H1 (cell line): ENCODE measurements around the gene KBTBD13. TPM values are rescaled to one million over a fixed set of nuclear protein-coding genes. Genes with fewer than 3 reads are reported as not detected.
A peak's percentile ranks its signal among the peaks of the same experiment; 100 is the strongest.

Experiments used
- CTCF ChIA-PET: fragments of 300-600 bp; sonication (Branson Sonifier 250); formaldehyde crosslinking; loops from one replicate; lab custom pipeline; 2021; ENCODE audit not compliant: partially characterized antibody; lab: Charles Lee
- POLR2A ChIA-PET: fragments of 300-600 bp; sonication (Branson Sonifier 250); formaldehyde crosslinking; loops from one replicate; lab custom pipeline; 2021; ENCODE audit warnings: inconsistent platforms; ENCODE audit not compliant: partially characterized antibody; lab: Charles Lee
- DNase-seq, 2 experiments: peaks; one replicate each; pipeline versions ENCODE4 v3.0.0 to v3.0.0-alpha.2; 2010 to 2022; ENCODE audit warnings: low spot score in 2 of 2, low read depth in 1 of 2, mixed read lengths in 1 of 2
- FAIRE-seq: peaks from 2 replicates; lab custom pipeline; 2011; peaks lifted over from hg19 to GRCh38; lab: Jason Lieb, UNC
- H2AFZ ChIP-seq: 2 replicates; pipeline ENCODE4 v1.8.1; 2012; ENCODE audit warnings: low read length, inconsistent platforms
- H2AK5ac ChIP-seq: 2 replicates; pipeline ENCODE4 v1.6.1; 2013; ENCODE audit warnings: low read depth, low read length
- H2BK120ac ChIP-seq: replicated peaks from 2 replicates; pipeline ENCODE3; 2013; ENCODE audit warnings: low read depth, low read length, inconsistent platforms
- H2BK12ac ChIP-seq: 2 replicates; pipeline ENCODE4 v1.6.1; 2013; ENCODE audit warnings: low read depth, low read length
- H2BK15ac ChIP-seq: 2 replicates; pipeline ENCODE4 v1.6.1; 2013; ENCODE audit warnings: low read length
- H2BK20ac ChIP-seq: 2 replicates; pipeline ENCODE4 v1.6.1; 2013; ENCODE audit warnings: low read length
- H2BK5ac ChIP-seq: 2 replicates; pipeline ENCODE4 v1.6.1; 2013; ENCODE audit warnings: low read depth, low read length
- H3K14ac ChIP-seq: 2 replicates; pipeline ENCODE4 v1.6.1; 2013; ENCODE audit warnings: inconsistent platforms; ENCODE audit not compliant: insufficient read length
- H3K18ac ChIP-seq: 2 replicates; pipeline ENCODE4 v1.6.1; 2013; ENCODE audit warnings: low read length; ENCODE audit errors: extremely low read depth
- H3K23ac ChIP-seq: 2 replicates; pipeline ENCODE4 v1.6.1; 2013; ENCODE audit warnings: inconsistent platforms; ENCODE audit not compliant: insufficient read length
- H3K23me2 ChIP-seq: 2 replicates; pipeline ENCODE4 v1.6.1; 2013; ENCODE audit warnings: low read depth, low read length
- H3K27ac ChIP-seq: 2 replicates; pipeline ENCODE4 v1.6.1; 2011; ENCODE audit warnings: low read depth, low read length, inconsistent platforms
- H3K27me3 ChIP-seq, 4 experiments: replicated peaks in 1 of 4; 1 replicate in 1 of 4; 2 replicates in 3 of 4; pipeline versions ENCODE4 v1.6.1 to v1.8.1; 2011 to 2013; ENCODE audit warnings: low read length in 3 of 4, mild to moderate bottlenecking in 3 of 4, inconsistent platforms in 2 of 4, mixed read lengths in 2 of 4, moderate library complexity in 1 of 4; ENCODE audit not compliant: control insufficient read depth in 3 of 4, insufficient read depth in 3 of 4; ENCODE audit errors: extremely low read depth in 1 of 4
- H3K36me3 ChIP-seq, 4 experiments: 2 replicates each; pipeline versions ENCODE4 v1.6.1 to v1.8.1; 2011 to 2013; ENCODE audit warnings: mild to moderate bottlenecking in 4 of 4, low read length in 3 of 4, moderate library complexity in 2 of 4, control low read depth in 1 of 4, inconsistent platforms in 1 of 4; ENCODE audit not compliant: insufficient read depth in 4 of 4, control insufficient read depth in 2 of 4
- H3K4ac ChIP-seq: replicated peaks from 2 replicates; pipeline ENCODE3; 2013; ENCODE audit warnings: low read length, low read depth, mixed read lengths, inconsistent platforms; ENCODE audit not compliant: insufficient read length
- H3K4me1 ChIP-seq, 4 experiments: replicated peaks in 1 of 4; 1 replicate in 1 of 4; 2 replicates in 3 of 4; pipeline versions ENCODE4 v1.6.1 to v1.8.1; 2011 to 2013; ENCODE audit warnings: low read length in 3 of 4, inconsistent platforms in 2 of 4, mixed read lengths in 1 of 4; ENCODE audit not compliant: insufficient read depth in 4 of 4, control insufficient read depth in 3 of 4
- H3K4me2 ChIP-seq, 2 experiments: 2 replicates each; pipeline versions ENCODE4 v1.6.1 to v1.8.1; 2011 to 2013; ENCODE audit warnings: low read depth in 2 of 2, low read length in 2 of 2, control low read depth in 1 of 2, inconsistent platforms in 1 of 2, mild to moderate bottlenecking in 1 of 2; ENCODE audit not compliant: insufficient read depth in 1 of 2
- H3K4me3 ChIP-seq, 4 experiments: fragments of 200-600, 300-600 bp in 1 of 4; sonication (generic), shearing (Covaris generic), sonication (Bioruptor Twin) in 1 of 4; 2 replicates each; pipeline versions ENCODE4 v1.5.1 to v1.8.1; 2011 to 2016; ENCODE audit warnings: low read length in 4 of 4, low read depth in 3 of 4, control low read depth in 2 of 4, inconsistent platforms in 2 of 4, mild to moderate bottlenecking in 2 of 4, mixed read lengths in 1 of 4, moderate library complexity in 1 of 4; ENCODE audit not compliant: insufficient read depth in 2 of 4; ENCODE audit errors: extremely low read depth in 1 of 4
- H3K56ac ChIP-seq: replicated peaks from 2 replicates; pipeline ENCODE3; 2013; ENCODE audit warnings: low read depth, mild to moderate bottlenecking, mixed read lengths, low read length, inconsistent platforms; ENCODE audit not compliant: insufficient read length
- H3K79me1 ChIP-seq: 2 replicates; pipeline ENCODE4 v1.6.1; 2013; ENCODE audit warnings: low read depth, low read length, control low read depth
- H3K79me2 ChIP-seq, 2 experiments: 2 replicates each; pipeline versions ENCODE4 v1.6.1 to v1.8.1; 2012 to 2013; ENCODE audit warnings: low read length in 2 of 2, mild to moderate bottlenecking in 2 of 2, inconsistent platforms in 1 of 2; ENCODE audit not compliant: insufficient read depth in 2 of 2, control insufficient read depth in 1 of 2
- H3K9ac ChIP-seq, 4 experiments: replicated peaks in 1 of 4; 1 replicate in 1 of 4; 2 replicates in 3 of 4; pipeline versions ENCODE4 v1.6.1 to v1.8.1; 2011 to 2013; ENCODE audit warnings: low read depth in 3 of 4, low read length in 3 of 4, control low read depth in 2 of 4, mild to moderate bottlenecking in 2 of 4, moderate library complexity in 2 of 4, inconsistent platforms in 1 of 4; ENCODE audit errors: extremely low read depth in 1 of 4
- H3K9me3 ChIP-seq, 2 experiments: 2 replicates each; pipeline versions ENCODE4 v1.6.1 to v1.8.1; 2012 to 2013; ENCODE audit warnings: mild to moderate bottlenecking in 2 of 2, moderate library complexity in 2 of 2, control low read depth in 1 of 2, inconsistent platforms in 1 of 2, low read depth in 1 of 2, low read length in 1 of 2, mixed read lengths in 1 of 2; ENCODE audit not compliant: insufficient read depth in 2 of 2
- H4K20me1 ChIP-seq, 2 experiments: replicated peaks in 1 of 2; 2 replicates each; pipeline versions ENCODE3 to v1.8.1; 2011 to 2013; ENCODE audit warnings: inconsistent platforms in 2 of 2, low read length in 2 of 2, mild to moderate bottlenecking in 1 of 2; ENCODE audit not compliant: insufficient read depth in 2 of 2, control insufficient read depth in 1 of 2
- H4K5ac ChIP-seq: 2 replicates; pipeline ENCODE4 v1.6.1; 2013; ENCODE audit warnings: low read length, low read depth, mixed read lengths, inconsistent platforms; ENCODE audit not compliant: insufficient read length
- H4K8ac ChIP-seq: 2 replicates; pipeline ENCODE4 v1.8.0; 2013; ENCODE audit warnings: mild to moderate bottlenecking, moderate library complexity, low read length, inconsistent platforms; ENCODE audit not compliant: insufficient read depth; ENCODE audit errors: extremely low read depth
- H4K91ac ChIP-seq: replicated peaks from 2 replicates; pipeline ENCODE3; 2013; ENCODE audit warnings: low read length, mixed read lengths, inconsistent platforms; ENCODE audit not compliant: insufficient read length
- CHD2 ChIP-seq: IDR thresholded peaks from 2 replicates; pipeline ENCODE4 v1.6.1; 2012; ENCODE audit warnings: low read length, improper control_type of control experiment
- HDAC6 ChIP-seq: IDR thresholded peaks from one replicate; pipeline ENCODE4 v1.7.1; 2012; ENCODE audit warnings: low read depth, mild to moderate bottlenecking, inconsistent platforms, low read length, moderate library complexity
- JUN ChIP-seq: IDR thresholded peaks from 2 replicates; pipeline ENCODE4 v1.6.1; 2011; ENCODE audit warnings: low read depth, mild to moderate bottlenecking, improper control_type of control experiment, low read length
- POLR2A ChIP-seq, 2 experiments: IDR thresholded peaks; 1 replicate in 1 of 2; 2 replicates in 1 of 2; pipeline ENCODE4 v1.6.1; 2011; ENCODE audit warnings: low read depth in 2 of 2, low read length in 2 of 2, mild to moderate bottlenecking in 2 of 2; ENCODE audit errors: control extremely low read depth in 1 of 2
- POLR2AphosphoS5 ChIP-seq: IDR thresholded peaks from 2 replicates; pipeline ENCODE4 v1.6.1; 2011; ENCODE audit warnings: low read depth, low read length
- POU5F1 ChIP-seq: IDR thresholded peaks from 2 replicates; pipeline ENCODE4 v1.6.1; 2011; ENCODE audit warnings: low read depth, mild to moderate bottlenecking, low read length, moderate library complexity
- RAD21 ChIP-seq, 2 experiments: IDR thresholded peaks in 1 of 2; conservative IDR thresholded peaks in 1 of 2; 2 replicates each; pipeline ENCODE4 v1.6.1; 2011; ENCODE audit warnings: low read depth in 2 of 2, low read length in 2 of 2, improper control_type of control experiment in 1 of 2, inconsistent platforms in 1 of 2, mild to moderate bottlenecking in 1 of 2, moderate library complexity in 1 of 2
- SAP30 ChIP-seq: fragments of 300-600 bp; sonication (generic); IDR thresholded peaks from 2 replicates; pipeline ENCODE4 v1.7.1; 2012; ENCODE audit warnings: low read length, moderate library complexity, mild to moderate bottlenecking, inconsistent platforms; ENCODE audit not compliant: insufficient read depth, insufficient replicate concordance
- SUZ12 ChIP-seq: fragments of 200-600 bp; sonication (generic); IDR thresholded peaks from 2 replicates; pipeline ENCODE4 v1.6.1; 2012; ENCODE audit warnings: mild to moderate bottlenecking, inconsistent platforms, low read length, moderate library complexity, mixed read lengths
- TAF7 ChIP-seq: optimal IDR thresholded peaks from 2 replicates; pipeline ENCODE3; 2011; ENCODE audit warnings: low read depth, mild to moderate bottlenecking, inconsistent platforms, low read length, moderate library complexity, borderline replicate concordance
- TEAD4 ChIP-seq: IDR thresholded peaks from 2 replicates; pipeline ENCODE4 v1.6.1; 2012; ENCODE audit warnings: low read depth, low read length, inconsistent platforms, mixed read lengths
- WGBS, 2 experiments: shearing (Covaris generic) in 1 of 2; methylation state at CpG; one replicate each; pipeline versions ENCODE4 v1.1.6 to v1.1.7; 2013 to 2015; ENCODE audit warnings: low lambda C conversion rate in 2 of 2, mixed read lengths in 2 of 2, inconsistent platforms in 1 of 2, low coverage in 1 of 2, missing lambda C conversion rate in 1 of 2; ENCODE audit not compliant: insufficient replicate concordance in 2 of 2, insufficient coverage in 1 of 2, insufficient read length in 1 of 2; ENCODE audit errors: extremely low coverage in 1 of 2, missing lambda C conversion rate in 1 of 2; 5-methylcytosine and 5-hydroxymethylcytosine counted together
- polyA plus RNA-seq, 7 experiments: library from polyadenylated mRNA; depleted of rRNA in 3 of 7; stranded (reverse) in 5 of 7; unstranded in 2 of 7; fragments of >200 nt in 5 of 7; fragments of 200-250 nt in 2 of 7; gene quantifications; 1 replicate in 5 of 7; 2 replicates in 1 of 7; 4 replicates in 1 of 7; pipeline versions ENCODE4 v1.2.1 to v1.2.3, GENCODE V29; 2011 to 2013; ENCODE audit warnings: missing spikeins in 2 of 7, mixed read lengths in 2 of 7
- total RNA-seq: library from RNA; stranded (reverse); fragmentation: NEBNext Ultra II Directional; extraction: Animal tissue kit (Norgen Biotek cat#: 25700); gene quantifications from 2 replicates; pipeline ENCODE4 v1.2.1, GENCODE V29; 2021
- TF ChIP-seq, protein P1 (sequence below): IDR thresholded peaks from 2 replicates; pipeline ENCODE4 v1.6.1; 2012; ENCODE audit warnings: inconsistent platforms

Gene KBTBD13
- total and polyA plus RNA-seq, 2 of the 8 experiments (the other 6 are each of a cell fraction or from before 2014, with no cell fraction given): not detected

DNA sequence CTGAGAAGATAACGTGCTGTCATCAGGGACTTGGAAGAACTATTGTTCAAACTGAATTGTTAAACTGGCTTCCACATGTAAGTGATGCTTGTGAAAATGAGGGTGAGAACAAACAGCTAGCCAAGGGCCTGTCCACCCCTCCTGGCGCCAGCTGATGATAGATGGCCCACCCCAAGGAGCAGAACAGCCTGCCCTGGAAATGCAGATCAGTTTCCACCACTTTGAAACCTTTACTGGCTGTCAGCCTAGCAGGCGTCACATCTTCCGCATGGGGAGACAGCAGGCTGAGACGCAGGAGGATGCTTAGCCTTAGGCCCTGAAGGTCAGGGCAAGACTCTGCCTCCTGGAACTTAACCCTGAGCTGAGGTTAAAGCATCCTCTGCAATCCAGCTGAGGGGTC is 37.7 kb upstream of the KBTBD13 start:
- H2BK20ac ChIP-seq: no peak overlapping the region
- no peak overlapping the region for H3K27ac ChIP-seq
- no peaks in the 10 kb centered on the region for H3K4me1 ChIP-seq
- no peak overlapping the region for H3K4ac ChIP-seq
- no peak overlapping the region for H2AFZ ChIP-seq
- H2BK120ac ChIP-seq: no peak overlapping the region
- no peaks in the 10 kb centered on the region for H3K79me2 ChIP-seq
- H3K23ac ChIP-seq: peak overlapping the region; percentile 52
- POLR2A ChIA-PET: interaction anchor here (1.5 kb wide), 1 partner anchor 9 kb away, joined by 3 read pairs; no protein-coding TSS in a partner anchor
- TF ChIP-seq JUN: no peak
- no peak for TF ChIP-seq POU5F1
- TF ChIP-seq RAD21 (IDR thresholded peaks at IDR 0.05 in 1 of 2, conservative IDR thresholded peaks at IDR 0.05 in 1 of 2; ENCODE audit: low read depth in 2 of 2, low read length in 2 of 2): no peak
- TF ChIP-seq, protein P1, sequence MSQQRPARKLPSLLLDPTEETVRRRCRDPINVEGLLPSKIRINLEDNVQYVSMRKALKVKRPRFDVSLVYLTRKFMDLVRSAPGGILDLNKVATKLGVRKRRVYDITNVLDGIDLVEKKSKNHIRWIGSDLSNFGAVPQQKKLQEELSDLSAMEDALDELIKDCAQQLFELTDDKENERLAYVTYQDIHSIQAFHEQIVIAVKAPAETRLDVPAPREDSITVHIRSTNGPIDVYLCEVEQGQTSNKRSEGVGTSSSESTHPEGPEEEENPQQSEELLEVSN: no peak
- TF ChIP-seq POLR2AphosphoS5: no peak
- TF ChIP-seq TEAD4: no peak
- no peak for TF ChIP-seq SAP30
- no peak for TF ChIP-seq SUZ12
- no peak for TF ChIP-seq POLR2A (IDR thresholded peaks at IDR 0.05; ENCODE audit: control extremely low read depth in 1 of 2, low read depth in 2 of 2, low read length in 2 of 2)
- no peak for TF ChIP-seq HDAC6
- no peak for TF ChIP-seq TAF7
- TF ChIP-seq CHD2: no peak
- no peaks in the 10 kb centered on the region for H3K9me3 ChIP-seq
- CTCF ChIA-PET: interaction anchor here (0.9 to 33.2 kb wide), 5 partner anchors 9 to 63 kb away, joined by 3 to 1213 read pairs (median 5); partner anchors contain the start of genes KBTBD13 and RASL12
- no peak overlapping the region for H2BK15ac ChIP-seq
- no peak overlapping the region for H3K14ac ChIP-seq
- no peak overlapping the region for H4K5ac ChIP-seq
- H3K79me1 ChIP-seq: no peaks in the 10 kb centered on the region
- DNase-seq: no peak
- H3K23me2 ChIP-seq: no peaks in the 10 kb centered on the region
- 92% methylated on average over 5 of the region's 5 CpGs; no CpG with 5 or more reads in 1 of the 2 experiments for WGBS, 2 experiments
- H4K8ac ChIP-seq: no peak overlapping the region
- no peak overlapping the region for H2BK12ac ChIP-seq
- no peak overlapping the region for H2BK5ac ChIP-seq
- no peak overlapping the region for H3K4me3 ChIP-seq
- no peak overlapping the region for H4K91ac ChIP-seq
- H3K9ac ChIP-seq: no peak overlapping the region
- H3K18ac ChIP-seq: no peak overlapping the region
- no peaks in the 10 kb centered on the region for H4K20me1 ChIP-seq
- FAIRE-seq: no peak
- H3K4me2 ChIP-seq: no peak overlapping the region
- H3K36me3 ChIP-seq: no peaks in the 10 kb centered on the region
- H2AK5ac ChIP-seq: no peak overlapping the region
- H3K56ac ChIP-seq: no peak overlapping the region
- no peaks in the 10 kb centered on the region for H3K27me3 ChIP-seq
